ENCODE results near the gene AGPAT4. TPM values are rescaled to one million over a fixed set of nuclear protein-coding genes. Genes with fewer than 3 reads are reported as not detected.
A peak's percentile ranks its signal among the peaks of the same experiment; 100 is the strongest.

AGPAT4 gene
- total RNA-seq, 1 donor from 2014 or later: 19.7 TPM

DNA sequence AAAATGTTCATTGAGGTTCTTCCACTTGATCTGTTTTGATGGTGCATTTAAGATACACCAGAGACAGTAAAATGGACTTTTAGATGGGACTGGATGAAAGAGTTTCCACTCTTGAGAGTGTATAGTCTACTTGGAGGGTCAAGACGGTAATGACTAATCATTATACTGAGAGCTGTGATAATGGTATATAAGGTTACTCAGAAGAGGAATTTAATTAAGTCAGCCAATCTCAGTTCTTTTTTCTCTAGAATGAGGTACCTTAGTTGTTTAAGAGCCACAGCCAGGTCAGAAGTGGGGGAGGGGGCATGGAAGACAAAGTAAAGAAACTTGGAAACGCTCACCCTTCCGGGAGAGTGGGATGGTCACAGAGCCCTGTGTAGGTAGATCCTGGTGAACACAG, 158.4 kb downstream of the AGPAT4 start:
- no peak overlapping the region for H3K4me3 ChIP-seq
- TF ChIP-seq, protein P1, sequence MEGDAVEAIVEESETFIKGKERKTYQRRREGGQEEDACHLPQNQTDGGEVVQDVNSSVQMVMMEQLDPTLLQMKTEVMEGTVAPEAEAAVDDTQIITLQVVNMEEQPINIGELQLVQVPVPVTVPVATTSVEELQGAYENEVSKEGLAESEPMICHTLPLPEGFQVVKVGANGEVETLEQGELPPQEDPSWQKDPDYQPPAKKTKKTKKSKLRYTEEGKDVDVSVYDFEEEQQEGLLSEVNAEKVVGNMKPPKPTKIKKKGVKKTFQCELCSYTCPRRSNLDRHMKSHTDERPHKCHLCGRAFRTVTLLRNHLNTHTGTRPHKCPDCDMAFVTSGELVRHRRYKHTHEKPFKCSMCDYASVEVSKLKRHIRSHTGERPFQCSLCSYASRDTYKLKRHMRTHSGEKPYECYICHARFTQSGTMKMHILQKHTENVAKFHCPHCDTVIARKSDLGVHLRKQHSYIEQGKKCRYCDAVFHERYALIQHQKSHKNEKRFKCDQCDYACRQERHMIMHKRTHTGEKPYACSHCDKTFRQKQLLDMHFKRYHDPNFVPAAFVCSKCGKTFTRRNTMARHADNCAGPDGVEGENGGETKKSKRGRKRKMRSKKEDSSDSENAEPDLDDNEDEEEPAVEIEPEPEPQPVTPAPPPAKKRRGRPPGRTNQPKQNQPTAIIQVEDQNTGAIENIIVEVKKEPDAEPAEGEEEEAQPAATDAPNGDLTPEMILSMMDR (IDR thresholded peaks at IDR 0.05): no peak
- intact Hi-C loops (cut with DNase I): no loop called here
- no peak for DNase-seq
- no peak overlapping the region for H3K27ac ChIP-seq
- H3K4me1 ChIP-seq: no peaks in the 10 kb centered on the region
- H3K27me3 ChIP-seq (ENCODE audit: low read depth): no peaks in the 10 kb centered on the region
- ATAC-seq: no peak
- peaks cover 3% of the 10 kb centered on the region for H3K9me3 ChIP-seq
- H3K36me3 ChIP-seq: peaks cover 75% of the 10 kb centered on the region

DNA sequence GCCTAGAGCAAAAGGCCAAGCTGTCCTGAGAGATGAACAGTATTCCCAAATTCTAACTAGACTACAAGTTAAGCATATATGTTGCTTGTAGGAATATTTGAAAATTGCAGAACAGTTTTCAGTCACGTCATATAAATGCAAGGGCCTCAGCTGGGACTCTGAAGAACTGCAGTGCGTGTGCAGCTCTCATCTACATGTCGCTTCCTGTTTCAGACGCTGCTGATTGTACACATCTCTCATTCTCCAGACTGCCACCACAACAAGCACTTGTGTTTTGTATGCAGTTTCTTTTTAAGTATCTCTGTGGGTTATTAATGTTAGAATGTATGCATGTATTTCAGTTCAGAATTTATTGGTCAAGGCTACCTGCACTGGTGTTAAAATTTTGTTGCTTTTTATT, 162.6 kb downstream of the AGPAT4 start:
- H3K9me3 ChIP-seq: no peaks in the 10 kb centered on the region
- ATAC-seq: peak in 1 of 2 donors; percentile 63
- DNase-seq: no peak
- peaks cover 100% of the 10 kb centered on the region for H3K36me3 ChIP-seq
- no peaks in the 10 kb centered on the region for H3K4me1 ChIP-seq
- TF ChIP-seq, protein P1 (IDR thresholded peaks at IDR 0.05): no peak
- no peak overlapping the region for H3K27ac ChIP-seq
- H3K27me3 ChIP-seq (ENCODE audit: low read depth): no peaks in the 10 kb centered on the region
- intact Hi-C loops (cut with DNase I): no loop called here
- no peak overlapping the region for H3K4me3 ChIP-seq

DNA sequence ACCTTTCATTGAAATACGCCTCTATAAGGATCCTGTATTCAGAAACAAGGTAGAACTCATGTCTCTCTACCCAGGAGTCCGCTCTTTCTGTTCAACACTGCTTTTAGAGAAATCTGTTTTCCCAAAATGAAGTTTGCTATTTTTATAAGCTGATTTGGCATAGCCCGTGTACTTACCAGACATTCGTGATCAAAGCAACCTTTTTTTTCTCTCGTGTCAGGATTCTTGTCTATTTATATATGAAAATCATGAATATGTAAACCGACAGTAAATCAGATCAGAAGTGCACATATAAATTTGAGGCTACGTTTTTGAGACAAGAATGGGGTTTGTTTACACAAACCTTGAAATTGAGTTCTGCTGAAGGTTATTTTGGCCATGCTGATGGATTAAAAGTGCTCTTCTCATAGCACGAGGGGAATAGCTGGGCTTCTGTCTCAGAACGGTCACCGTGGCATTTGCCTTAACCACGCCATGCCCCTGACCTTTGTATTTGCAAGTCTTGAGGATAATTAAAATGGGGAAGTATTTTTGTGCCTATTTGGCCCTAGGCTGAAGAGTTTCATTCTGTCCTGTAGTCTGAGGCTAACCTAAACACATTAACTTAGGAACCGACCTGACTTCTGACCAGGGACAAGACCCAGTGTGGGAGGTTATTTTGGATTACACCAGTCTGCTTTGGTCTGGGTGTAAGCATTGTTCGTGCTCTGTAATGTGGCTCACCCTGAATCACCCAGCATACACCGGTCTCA, 163.7 kb downstream of the AGPAT4 start:
- no peak overlapping the region for H3K4me3 ChIP-seq
- TF ChIP-seq, protein P1 (IDR thresholded peaks at IDR 0.05): no peak

DNA sequence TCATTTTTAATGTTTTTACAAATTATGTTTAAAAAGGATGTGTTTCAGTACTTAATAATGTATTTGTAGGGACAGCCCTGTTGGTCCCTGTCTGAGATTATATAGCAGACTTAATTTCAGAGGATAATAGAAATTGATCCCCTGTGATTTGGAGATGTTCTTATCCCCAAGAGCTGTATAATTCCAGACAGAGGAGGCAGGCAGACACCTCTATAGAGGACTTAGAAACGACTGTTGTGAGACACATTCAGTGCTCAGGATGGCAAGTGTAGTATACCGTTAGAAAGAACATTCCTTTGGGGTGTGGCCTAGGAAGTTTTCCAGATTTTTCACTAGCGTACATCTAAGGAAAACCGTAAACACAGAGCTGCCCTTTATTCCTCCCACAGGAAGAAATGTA, 164.5 kb downstream of the AGPAT4 start:
- H3K27me3 ChIP-seq (ENCODE audit: low read depth): no peaks in the 10 kb centered on the region
- no peak for ATAC-seq
- H3K4me1 ChIP-seq: no peaks in the 10 kb centered on the region
- intact Hi-C loops (cut with DNase I): no loop called here
- peaks cover 92% of the 10 kb centered on the region for H3K36me3 ChIP-seq
- H3K9me3 ChIP-seq: no peaks in the 10 kb centered on the region
- H3K4me3 ChIP-seq: no peak overlapping the region
- no peak for DNase-seq
- H3K27ac ChIP-seq: no peak overlapping the region
- TF ChIP-seq, protein P1 (IDR thresholded peaks at IDR 0.05): no peak

More for the DNA sequence above, 163.7 kb downstream of the AGPAT4 start:
- H3K27me3 ChIP-seq (ENCODE audit: low read depth): no peaks in the 10 kb centered on the region
- intact Hi-C loops (cut with DNase I): no loop called here
- H3K36me3 ChIP-seq: peaks cover 99% of the 10 kb centered on the region
- no peaks in the 10 kb centered on the region for H3K4me1 ChIP-seq
- ATAC-seq (peak; percentile 24 to 34), DNase-seq (no peak)
- H3K9me3 ChIP-seq: no peaks in the 10 kb centered on the region
- H3K27ac ChIP-seq: no peak overlapping the region

DNA sequence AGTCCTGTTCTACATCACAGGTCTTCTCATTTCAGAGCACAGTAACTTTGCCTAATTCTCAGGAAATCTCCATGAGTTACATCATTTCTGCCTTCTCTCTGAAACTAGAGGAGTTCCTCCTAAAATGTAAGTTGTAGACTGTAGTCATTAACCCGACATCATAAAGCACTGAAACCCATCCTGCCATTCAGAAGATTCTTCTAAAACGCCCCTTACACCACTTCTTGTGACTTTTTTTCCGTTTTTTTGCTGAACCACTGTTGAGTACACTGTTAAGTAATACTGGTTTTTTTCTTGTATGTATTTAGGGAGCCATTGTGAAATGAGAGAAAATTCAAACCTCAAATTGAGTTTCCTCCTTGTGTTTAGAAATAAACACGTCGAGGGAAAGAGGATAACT, 164.9 kb downstream of the AGPAT4 start:
- Histone ChIP-seq H3K4me1 (no peaks in the 10 kb centered on the region), H3K4me3 (no peak overlapping the region), H3K27ac (no peak overlapping the region), H3K36me3 (peaks cover 92% of the 10 kb centered on the region), H3K27me3 (ENCODE audit: low read depth) (no peaks in the 10 kb centered on the region), H3K9me3 (no peaks in the 10 kb centered on the region)
- ATAC-seq (peak; percentile 22 to 40), DNase-seq (no peak)
- intact Hi-C loops (cut with DNase I): no loop called here
- TF ChIP-seq, protein P1 (IDR thresholded peaks at IDR 0.05): no peak
